SK-N-SH treated with all-trans-retinoic acid at 6 μM for 48 hours (cell line): ENCODE results near the gene SRPRB.

ENCODE experiments used
- ARNTL ChIP-seq: fragments of 450-650 bp; formaldehyde crosslinking; IDR thresholded peaks from 2 replicates; pipeline ENCODE4 v1.5.0; 2020; ENCODE audit warnings: low read depth, mild to moderate bottlenecking, moderate library complexity, borderline replicate concordance
- BACH2 ChIP-seq: fragments of 250-450 bp; sonication (Bioruptor Pico); IDR thresholded peaks from 2 replicates; pipeline ENCODE4 v1.9.0; 2021; ENCODE audit warnings: mild to moderate bottlenecking, borderline replicate concordance
- ESRRG ChIP-seq: fragments of 250-450 bp; sonication (Bioruptor Pico); IDR thresholded peaks from 2 replicates; pipeline ENCODE4 v1.6.1; 2021; ENCODE audit warnings: mild to moderate bottlenecking
- RARB ChIP-seq: fragments of 250-450 bp; sonication (Bioruptor Pico); IDR thresholded peaks from 2 replicates; pipeline ENCODE4 v1.8.0; 2021; ENCODE audit warnings: mild to moderate bottlenecking, moderate library complexity
- TCF4 ChIP-seq: fragments of 250-450 bp; sonication (Bioruptor Pico); IDR thresholded peaks from 2 replicates; pipeline ENCODE4 v1.8.0; 2021; ENCODE audit warnings: mild to moderate bottlenecking, moderate library complexity, borderline replicate concordance
- ZFP30 ChIP-seq: fragments of 450-650 bp; formaldehyde crosslinking; IDR thresholded peaks from 2 replicates; pipeline ENCODE4 v1.5.0; 2022; ENCODE audit warnings: mild to moderate bottlenecking, moderate library complexity
- ZNF565 ChIP-seq: fragments of 450-650 bp; formaldehyde crosslinking; conservative IDR thresholded peaks from 2 replicates; pipeline ENCODE4 v1.5.0; 2020; ENCODE audit warnings: low read depth, mild to moderate bottlenecking, moderate library complexity
- ZNF70 ChIP-seq: fragments of 450-650 bp; formaldehyde crosslinking; IDR thresholded peaks from 2 replicates; pipeline ENCODE4 v1.5.0; 2020; ENCODE audit warnings: mild to moderate bottlenecking, moderate library complexity
- TF ChIP-seq, protein P1 (sequence below): fragments of 250-450 bp; sonication (Bioruptor Pico); IDR thresholded peaks from 2 replicates; pipeline ENCODE4 v1.5.1; 2020; ENCODE audit warnings: low read depth, mild to moderate bottlenecking, moderate library complexity

DNA sequence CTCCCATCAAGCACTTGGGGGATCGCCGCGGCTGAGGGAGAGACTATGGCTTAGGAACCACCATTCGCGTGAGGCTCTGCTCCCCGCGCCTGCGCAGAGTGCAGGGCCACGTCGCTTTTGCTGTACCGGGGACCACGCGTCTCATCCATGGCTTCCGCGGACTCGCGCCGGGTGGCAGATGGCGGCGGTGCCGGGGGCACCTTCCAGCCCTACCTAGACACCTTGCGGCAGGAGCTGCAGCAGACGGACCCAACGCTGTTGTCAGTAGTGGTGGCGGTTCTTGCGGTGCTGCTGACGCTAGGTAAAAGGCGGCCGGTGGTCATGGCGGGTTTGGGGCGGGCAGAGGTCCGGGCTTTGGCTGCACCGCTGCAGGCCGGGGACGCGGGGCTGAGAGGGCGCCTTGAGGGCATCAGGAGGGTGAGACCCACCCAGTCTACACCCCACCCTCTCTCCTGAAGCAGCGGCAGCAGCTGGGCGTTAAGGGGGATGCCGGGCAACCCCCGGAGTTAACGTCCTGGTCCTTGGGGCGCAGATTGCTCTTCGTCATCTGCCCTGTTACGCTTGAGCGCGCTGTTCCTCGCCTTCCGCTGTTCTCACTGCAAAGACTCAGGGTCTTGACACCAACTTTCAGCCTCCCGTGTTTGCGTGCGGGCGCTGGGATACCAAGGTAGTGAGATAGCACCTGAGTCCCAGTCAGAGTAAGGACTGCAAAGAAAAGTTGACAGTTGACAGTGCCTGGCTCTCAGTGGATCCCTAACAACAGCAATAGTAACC is at the start of gene SRPRB:
- TF ChIP-seq BACH2 (CRISPR knock-in tag) (no peak), ZFP30 (CRISPR knock-in tag) (no peak), RARB (no peak), ZNF70 (CRISPR knock-in tag) (no peak), TCF4 (CRISPR knock-in tag) (no peak), ARNTL (no peak), ESRRG (no peak), ZNF565 (no peak)
- TF ChIP-seq, protein P1, sequence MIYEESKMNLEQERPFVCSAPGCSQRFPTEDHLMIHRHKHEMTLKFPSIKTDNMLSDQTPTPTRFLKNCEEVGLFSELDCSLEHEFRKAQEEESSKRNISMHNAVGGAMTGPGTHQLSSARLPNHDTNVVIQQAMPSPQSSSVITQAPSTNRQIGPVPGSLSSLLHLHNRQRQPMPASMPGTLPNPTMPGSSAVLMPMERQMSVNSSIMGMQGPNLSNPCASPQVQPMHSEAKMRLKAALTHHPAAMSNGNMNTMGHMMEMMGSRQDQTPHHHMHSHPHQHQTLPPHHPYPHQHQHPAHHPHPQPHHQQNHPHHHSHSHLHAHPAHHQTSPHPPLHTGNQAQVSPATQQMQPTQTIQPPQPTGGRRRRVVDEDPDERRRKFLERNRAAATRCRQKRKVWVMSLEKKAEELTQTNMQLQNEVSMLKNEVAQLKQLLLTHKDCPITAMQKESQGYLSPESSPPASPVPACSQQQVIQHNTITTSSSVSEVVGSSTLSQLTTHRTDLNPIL (CRISPR knock-in tag): no peak
